ENCODE measurements around the gene TRIM44. TPM values are rescaled to one million over a fixed set of nuclear protein-coding genes. Genes with fewer than 3 reads are reported as not detected.
"Not testable (repeated sequence)": the region's sequence is repeated elsewhere in the genome, so short reads cannot be mapped to it uniquely, and the experiment has no call there.

Gene TRIM44
- total RNA-seq, 1 donor from 2014 or later: 62.8 TPM

DNA sequence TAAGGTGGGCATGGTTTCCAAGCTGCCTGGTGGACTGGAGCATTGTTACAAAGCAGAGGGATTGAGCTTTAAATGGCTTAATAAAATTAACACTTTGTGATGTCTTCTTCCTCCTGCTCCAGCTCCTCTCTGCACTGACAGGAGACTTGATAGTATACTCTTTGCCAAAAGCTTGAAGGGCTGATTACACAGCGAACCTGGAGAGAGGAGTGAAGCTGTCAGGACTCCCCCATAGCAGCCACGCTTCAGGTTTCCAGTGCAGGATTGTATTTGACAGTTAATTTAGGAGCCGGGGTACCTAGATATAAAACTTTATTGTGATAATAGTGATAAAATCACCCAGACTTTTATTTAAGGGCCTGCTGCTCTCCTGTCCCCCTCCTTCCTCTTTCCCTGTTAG lies 50.0 kb downstream of the TRIM44 start:
- no peak for ATAC-seq
- Histone ChIP-seq H3K4me1 (no peaks in the 10 kb centered on the region), H3K27ac (no peak overlapping the region), H3K4me3 (no peak overlapping the region), H3K9me3 (no peaks in the 10 kb centered on the region), H3K27me3 (ENCODE audit: low read depth) (no peaks in the 10 kb centered on the region), H3K36me3 (no peaks in the 10 kb centered on the region)
- TF ChIP-seq, protein P1, sequence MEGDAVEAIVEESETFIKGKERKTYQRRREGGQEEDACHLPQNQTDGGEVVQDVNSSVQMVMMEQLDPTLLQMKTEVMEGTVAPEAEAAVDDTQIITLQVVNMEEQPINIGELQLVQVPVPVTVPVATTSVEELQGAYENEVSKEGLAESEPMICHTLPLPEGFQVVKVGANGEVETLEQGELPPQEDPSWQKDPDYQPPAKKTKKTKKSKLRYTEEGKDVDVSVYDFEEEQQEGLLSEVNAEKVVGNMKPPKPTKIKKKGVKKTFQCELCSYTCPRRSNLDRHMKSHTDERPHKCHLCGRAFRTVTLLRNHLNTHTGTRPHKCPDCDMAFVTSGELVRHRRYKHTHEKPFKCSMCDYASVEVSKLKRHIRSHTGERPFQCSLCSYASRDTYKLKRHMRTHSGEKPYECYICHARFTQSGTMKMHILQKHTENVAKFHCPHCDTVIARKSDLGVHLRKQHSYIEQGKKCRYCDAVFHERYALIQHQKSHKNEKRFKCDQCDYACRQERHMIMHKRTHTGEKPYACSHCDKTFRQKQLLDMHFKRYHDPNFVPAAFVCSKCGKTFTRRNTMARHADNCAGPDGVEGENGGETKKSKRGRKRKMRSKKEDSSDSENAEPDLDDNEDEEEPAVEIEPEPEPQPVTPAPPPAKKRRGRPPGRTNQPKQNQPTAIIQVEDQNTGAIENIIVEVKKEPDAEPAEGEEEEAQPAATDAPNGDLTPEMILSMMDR (IDR thresholded peaks at IDR 0.05): no peak
- intact Hi-C loops (cut with DNase I): no loop called here
- DNase-seq: no peak

DNA sequence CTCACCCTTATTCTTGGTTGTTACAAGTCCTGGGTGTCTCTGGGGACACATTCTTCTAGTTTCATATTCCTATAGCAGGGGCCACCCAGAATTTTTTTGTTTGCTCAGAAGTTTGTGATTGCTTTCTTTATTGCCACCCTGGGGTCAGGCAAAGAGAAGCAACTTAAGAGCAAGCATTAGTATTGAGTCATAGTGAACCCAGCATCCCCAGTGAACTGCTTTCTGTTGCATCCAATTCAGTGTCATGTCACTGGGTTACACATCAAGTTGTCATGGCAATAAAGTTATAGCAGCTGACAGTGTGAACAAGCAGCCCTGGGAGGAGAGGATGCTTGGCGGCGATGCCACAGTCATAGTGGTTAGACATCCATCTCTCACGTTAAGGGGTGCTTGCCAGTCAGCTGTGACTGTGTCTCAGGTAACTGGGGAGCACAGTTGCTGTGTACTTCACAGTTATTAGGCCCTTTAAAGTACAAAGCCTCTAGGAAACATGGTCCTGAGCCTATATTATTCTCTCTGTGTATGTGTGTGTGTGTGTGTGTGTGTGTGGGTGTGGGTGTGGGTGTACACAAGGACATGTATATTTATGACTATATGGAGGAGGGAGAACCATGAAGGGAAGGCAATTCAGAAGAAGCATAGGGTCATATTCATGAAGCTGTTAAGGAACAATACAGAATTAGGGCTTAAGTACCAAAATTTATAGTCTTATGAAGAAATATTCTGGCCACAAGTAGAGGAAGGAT lies 52.5 kb downstream of the TRIM44 start:
- intact Hi-C loops (cut with DNase I): no loop called here
- H3K4me1 ChIP-seq: no peaks in the 10 kb centered on the region
- no peak overlapping the region for H3K27ac ChIP-seq
- H3K36me3 ChIP-seq: no peaks in the 10 kb centered on the region
- no peak for DNase-seq
- H3K27me3 ChIP-seq (ENCODE audit: low read depth): no peaks in the 10 kb centered on the region
- no peaks in the 10 kb centered on the region for H3K9me3 ChIP-seq
- no peak overlapping the region for H3K4me3 ChIP-seq
- ATAC-seq: no peak
- TF ChIP-seq, protein P1 (IDR thresholded peaks at IDR 0.05): no peak

DNA sequence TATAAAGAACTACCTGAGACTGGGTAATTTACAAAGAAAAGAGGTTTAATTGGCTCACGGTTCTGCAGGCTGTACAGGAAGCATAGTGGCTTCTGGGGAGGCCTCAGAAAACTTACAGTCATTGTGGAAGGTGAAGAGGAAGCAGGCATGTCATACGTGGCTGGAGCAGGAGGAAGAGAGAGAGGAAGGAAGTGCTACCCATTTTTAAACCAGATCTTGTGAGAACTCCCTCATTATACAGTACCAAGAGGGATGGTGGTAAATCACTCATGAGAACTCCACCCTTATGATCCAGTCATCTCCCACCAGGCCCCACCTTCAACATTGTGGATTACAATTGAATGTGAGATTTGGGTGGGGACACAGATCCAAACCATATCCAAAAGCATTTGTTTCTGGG lies 53.1 kb downstream of the TRIM44 start:
- intact Hi-C loops (cut with DNase I); DNase-seq; H3K4me1 ChIP-seq; H3K4me3 ChIP-seq; H3K9me3 ChIP-seq; ATAC-seq; H3K27ac ChIP-seq; H3K36me3 ChIP-seq; H3K27me3 ChIP-seq (ENCODE audit: low read depth): not testable (repeated sequence)

DNA sequence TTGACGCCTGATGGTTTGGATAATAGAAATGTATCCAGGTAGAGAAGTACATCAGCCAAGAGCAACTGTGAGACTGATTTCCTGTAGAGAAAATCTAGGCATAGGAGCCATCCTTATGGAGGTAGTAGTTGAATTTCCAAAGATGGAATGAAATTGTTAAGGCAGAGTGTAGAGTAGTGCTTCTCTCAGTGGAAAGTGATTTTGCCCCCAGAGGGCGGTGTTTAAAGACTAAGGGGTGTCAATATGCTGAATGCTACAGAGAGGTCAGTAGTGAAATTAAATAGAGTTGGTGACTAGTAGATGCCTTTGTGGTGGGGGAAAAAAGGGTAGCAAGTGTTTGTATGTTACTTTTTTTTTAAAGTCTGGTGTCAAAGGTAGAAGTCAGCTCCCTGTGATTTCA lies 54.5 kb downstream of the TRIM44 start:
- ATAC-seq: no peak

DNA sequence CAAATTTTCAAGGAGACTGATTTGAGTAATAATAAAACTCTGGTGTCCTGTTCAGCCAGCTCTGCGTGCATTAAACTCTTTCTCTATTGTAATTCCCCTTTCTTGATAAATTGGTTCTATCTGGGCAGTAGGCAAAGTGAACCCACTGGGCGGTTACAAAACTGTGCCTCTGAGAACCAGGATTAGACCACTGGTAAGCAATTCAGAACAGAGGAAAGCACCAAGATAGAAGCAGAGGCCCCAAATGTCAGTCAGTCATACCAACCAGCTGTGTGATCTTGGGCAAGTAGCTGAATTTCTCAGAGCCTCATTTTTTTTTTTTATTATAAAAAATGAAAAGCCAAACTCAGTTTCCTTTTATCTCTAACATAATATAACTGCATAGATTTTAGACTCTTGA lies 54.9 kb downstream of the TRIM44 start:
- intact Hi-C loops (cut with DNase I): no loop called here
- Histone ChIP-seq H3K4me3 (no peak overlapping the region), H3K27ac (no peak overlapping the region), H3K4me1 (peaks cover 4% of the 10 kb centered on the region), H3K36me3 (no peaks in the 10 kb centered on the region), H3K27me3 (ENCODE audit: low read depth) (no peaks in the 10 kb centered on the region), H3K9me3 (no peaks in the 10 kb centered on the region)
- DNase-seq (no peak), ATAC-seq (no peak)
- TF ChIP-seq, protein P1 (IDR thresholded peaks at IDR 0.05): no peak

More for the DNA sequence above, 54.5 kb downstream of the TRIM44 start:
- TF ChIP-seq, protein P1 (IDR thresholded peaks at IDR 0.05): no peak
- Histone ChIP-seq H3K9me3 (no peaks in the 10 kb centered on the region), H3K36me3 (no peaks in the 10 kb centered on the region), H3K27me3 (ENCODE audit: low read depth) (no peaks in the 10 kb centered on the region), H3K4me1 (no peaks in the 10 kb centered on the region), H3K4me3 (no peak overlapping the region), H3K27ac (no peak overlapping the region)
- intact Hi-C loops (cut with DNase I): no loop called here
- DNase-seq: no peak

GRCh38 chr11:35721651-35722282 lies 59.2 kb downstream of the TRIM44 start:
- TF ChIP-seq, protein P1 (IDR thresholded peaks at IDR 0.05): no peak

More at GRCh38 chr11:35721651-35722282, 59.2 kb downstream of the TRIM44 start:
- Histone ChIP-seq H3K27ac (no peak overlapping the region), H3K4me1 (peaks cover 5% of the 10 kb centered on the region), H3K27me3 (ENCODE audit: low read depth) (no peaks in the 10 kb centered on the region), H3K4me3 (no peak overlapping the region), H3K9me3 (no peaks in the 10 kb centered on the region), H3K36me3 (peaks cover 11% of the 10 kb centered on the region)
- intact Hi-C loops (cut with DNase I): no loop called here
- DNase-seq (no peak), ATAC-seq (no peak)
